Liver (tissue), 9 donors: ENCODE results near the gene SLC4A7. TPM values are rescaled to one million over a fixed set of nuclear protein-coding genes. Genes with fewer than 3 reads are reported as not detected.

Experiments used
- DNase-seq: peaks from one replicate; pipeline ENCODE4 v3.0.0-alpha.2; 2017; ENCODE audit warnings: low spot score
- H3K27ac ChIP-seq, 2 donors: one replicate each; pipeline ENCODE4 v1.7.0; 2013; ENCODE audit warnings: inconsistent platforms in 2 of 2, low read length in 2 of 2, control low read depth in 1 of 2, low read depth in 1 of 2, mild to moderate bottlenecking in 1 of 2
- H3K27me3 ChIP-seq, 4 donors: one replicate each; pipeline versions ENCODE4 v1.6.1 to v1.7.0; 2013; ENCODE audit warnings: low read length in 3 of 4, inconsistent platforms in 1 of 4, mild to moderate bottlenecking in 1 of 4, moderate library complexity in 1 of 4; ENCODE audit not compliant: control insufficient read depth in 4 of 4, insufficient read depth in 4 of 4
- H3K36me3 ChIP-seq, 4 donors: one replicate each; pipeline versions ENCODE4 v1.6.1 to v1.7.0; 2013; ENCODE audit warnings: low read length in 3 of 4, mild to moderate bottlenecking in 3 of 4, low read depth in 1 of 4, moderate library complexity in 1 of 4; ENCODE audit not compliant: control insufficient read depth in 4 of 4, insufficient read depth in 3 of 4
- H3K4me1 ChIP-seq, 4 donors: one replicate each; pipeline versions ENCODE4 v1.6.1 to v1.7.0; 2013; ENCODE audit warnings: low read length in 3 of 4, mild to moderate bottlenecking in 3 of 4, moderate library complexity in 1 of 4; ENCODE audit not compliant: control insufficient read depth in 4 of 4, insufficient read depth in 4 of 4
- H3K4me3 ChIP-seq, 3 donors: one replicate each; pipeline versions ENCODE4 v1.6.1 to v1.7.0; 2013; ENCODE audit warnings: low read length in 3 of 3, control low read depth in 1 of 3, low read depth in 1 of 3, mild to moderate bottlenecking in 1 of 3
- H3K9ac ChIP-seq, 2 donors: one replicate each; pipeline ENCODE4 v1.7.0; 2013; ENCODE audit warnings: low read length in 2 of 2, mild to moderate bottlenecking in 2 of 2, moderate library complexity in 2 of 2, control low read depth in 1 of 2, low read depth in 1 of 2
- H3K9me3 ChIP-seq, 4 donors: one replicate each; pipeline versions ENCODE4 v1.6.1 to v1.7.0; 2013; ENCODE audit warnings: low read length in 3 of 4; ENCODE audit not compliant: control insufficient read depth in 4 of 4
- ATF3 ChIP-seq: IDR thresholded peaks from 2 replicates; pipeline ENCODE4 v1.6.1; 2016; ENCODE audit warnings: antibody characterized with exemption
- CTCF ChIP-seq: fragments of 150-350 bp; IDR thresholded peaks from 2 replicates; pipeline ENCODE4 v1.5.1; 2017; ENCODE audit warnings: improper control_type of control experiment, low read depth, low read length; ENCODE audit not compliant: missing input control
- EGR1 ChIP-seq, 2 donors: IDR thresholded peaks; 2 replicates each; pipeline ENCODE4 v1.6.1; 2016 to 2018; ENCODE audit warnings: antibody characterized with exemption in 2 of 2, low read depth in 2 of 2
- FOXA1 ChIP-seq: IDR thresholded peaks from 2 replicates; pipeline ENCODE4 v1.6.1; 2016; ENCODE audit warnings: antibody characterized with exemption
- FOXA2 ChIP-seq: IDR thresholded peaks from 2 replicates; pipeline ENCODE4 v1.6.1; 2016; ENCODE audit warnings: antibody characterized with exemption
- GABPA ChIP-seq, 2 donors: IDR thresholded peaks in 1 of 2; conservative IDR thresholded peaks in 1 of 2; 2 replicates each; pipeline ENCODE4 v1.6.1; 2016; ENCODE audit warnings: antibody characterized with exemption in 2 of 2, mild to moderate bottlenecking in 1 of 2, moderate library complexity in 1 of 2
- HNF4A ChIP-seq, 2 donors: conservative IDR thresholded peaks; 2 replicates each; pipeline ENCODE4 v1.6.1; 2016; ENCODE audit warnings: antibody characterized with exemption in 2 of 2, mild to moderate bottlenecking in 2 of 2
- JUND ChIP-seq, 2 donors: IDR thresholded peaks; 2 replicates each; pipeline ENCODE4 v1.6.1; 2016; ENCODE audit warnings: antibody characterized with exemption in 2 of 2
- MAX ChIP-seq: IDR thresholded peaks from 2 replicates; pipeline ENCODE4 v1.6.1; 2016; ENCODE audit warnings: antibody characterized with exemption
- NR2F2 ChIP-seq: IDR thresholded peaks from 2 replicates; pipeline ENCODE4 v1.6.1; 2016; ENCODE audit warnings: antibody characterized with exemption
- RAD21 ChIP-seq, 2 donors: IDR thresholded peaks; 2 replicates each; pipeline ENCODE4 v1.6.1; 2016; ENCODE audit warnings: antibody characterized with exemption in 2 of 2, mild to moderate bottlenecking in 2 of 2
- REST ChIP-seq: IDR thresholded peaks from 2 replicates; pipeline ENCODE4 v1.6.1; 2016; ENCODE audit warnings: antibody characterized with exemption, mild to moderate bottlenecking
- RXRA ChIP-seq, 2 donors: IDR thresholded peaks; 2 replicates each; pipeline ENCODE4 v1.6.1; 2017 to 2018; ENCODE audit warnings: antibody characterized with exemption in 2 of 2, mild to moderate bottlenecking in 1 of 2
- SP1 ChIP-seq: IDR thresholded peaks from 2 replicates; pipeline ENCODE4 v1.6.1; 2018; ENCODE audit warnings: antibody characterized with exemption, mild to moderate bottlenecking
- TAF1 ChIP-seq: conservative IDR thresholded peaks from 2 replicates; pipeline ENCODE4 v1.6.1; 2016; ENCODE audit warnings: antibody characterized with exemption, mild to moderate bottlenecking
- YY1 ChIP-seq: IDR thresholded peaks from 2 replicates; pipeline ENCODE4 v1.6.1; 2016; ENCODE audit warnings: antibody characterized with exemption, mild to moderate bottlenecking
- ZBTB33 ChIP-seq: IDR thresholded peaks from 2 replicates; pipeline ENCODE4 v1.6.1; 2016; ENCODE audit warnings: antibody characterized with exemption
- WGBS: extraction: QIAGEN DNeasy Blood & Tissue Kit; methylation state at CpG from one replicate; pipeline ENCODE4 v1.1.7; 2013; 5-methylcytosine and 5-hydroxymethylcytosine counted together
- polyA plus RNA-seq, 2 donors: library from polyadenylated mRNA; stranded (reverse) in 1 of 2; unstranded in 1 of 2; fragments of 200-250 nt in 1 of 2; fragments of >200 nt in 1 of 2; fragmentation: Nextera tagmentation in 1 of 2; extraction: Ambion mirVana in 1 of 2; gene quantifications; one replicate each; pipeline versions ENCODE4 v1.2.1 to v1.2.3, GENCODE V29; 2013 to 2015
- total RNA-seq, 2 donors: library from RNA; depleted of rRNA; stranded (reverse); fragments of >200 nt; gene quantifications; one replicate each; pipeline ENCODE4 v1.2.3, GENCODE V29; 2014
- donor health status: healthy.
- donor health status: healthy.
- donor health status: healthy.
- donor health status: healthy.
- donor health status: healthy.

The SLC4A7 gene
- total and polyA plus RNA-seq, 4 donors, result 0.76 to 9.8 (median 4.1) TPM

GRCh38 chr3:27468283-27468886 lies 15.8 kb downstream of the SLC4A7 start (continued):
- TF ChIP-seq JUND (IDR thresholded peaks at IDR 0.05) (no peak), SP1 (no peak), RAD21 (IDR thresholded peaks at IDR 0.05) (no peak), YY1 (no peak), EGR1 (IDR thresholded peaks at IDR 0.05; ENCODE audit: low read depth in 2 of 2) (no peak), MAX (no peak), RXRA (IDR thresholded peaks at IDR 0.05) (no peak)

GRCh38 chr3:27467545-27467944 lies 16.6 kb downstream of the SLC4A7 start:
- H3K9me3 ChIP-seq, result no peaks in the 10 kb centered on the region
- no peak overlapping the region for H3K4me3 ChIP-seq
- peaks cover 0 to 3% (median 0%) of the 10 kb centered on the region in 4 donors for H3K4me1 ChIP-seq
- WGBS, result 20% methylated on average over 3 of the region's 3 CpGs
- no peak overlapping the region for H3K27ac ChIP-seq
- TF ChIP-seq TAF1 (no peak), CTCF (peak; percentile 64), FOXA2 (no peak), GABPA (IDR thresholded peaks at IDR 0.05 in 1 of 2, conservative IDR thresholded peaks at IDR 0.05 in 1 of 2) (no peak), RAD21 (IDR thresholded peaks at IDR 0.05) (peak; percentile 93 to 94), MAX (no peak), NR2F2 (no peak), YY1 (peak; percentile 72), FOXA1 (no peak), REST (no peak)
- no peaks in the 10 kb centered on the region for H3K27me3 ChIP-seq
- no peak for DNase-seq
- no peaks in the 10 kb centered on the region for H3K36me3 ChIP-seq
- peak overlapping the region in 1 of 2 donors; percentile 66 for H3K9ac ChIP-seq

GRCh38 chr3:27464646-27465045 lies 19.5 kb downstream of the SLC4A7 start:
- 98% methylated on average over 19 of the region's 19 CpGs for WGBS
- Histone ChIP-seq H3K27ac (no peak overlapping the region), H3K4me3 (no peak overlapping the region), H3K36me3 (no peaks in the 10 kb centered on the region), H3K9me3 (no peaks in the 10 kb centered on the region), H3K4me1 (peaks cover 0 to 3% (median 0%) of the 10 kb centered on the region in 4 donors), H3K9ac (no peak overlapping the region), H3K27me3 (no peaks in the 10 kb centered on the region)
- DNase-seq, result no peak
- no peak for TF ChIP-seq TAF1
- no peak for TF ChIP-seq ATF3
- no peak for TF ChIP-seq GABPA (IDR thresholded peaks at IDR 0.05 in 1 of 2, conservative IDR thresholded peaks at IDR 0.05 in 1 of 2)
- TF ChIP-seq REST, result no peak
- no peak for TF ChIP-seq HNF4A (conservative IDR thresholded peaks at IDR 0.05)
- TF ChIP-seq SP1, result no peak
- TF ChIP-seq NR2F2, result no peak
- TF ChIP-seq FOXA1, result no peak
- no peak for TF ChIP-seq EGR1 (IDR thresholded peaks at IDR 0.05; ENCODE audit: low read depth in 2 of 2)
- no peak for TF ChIP-seq JUND (IDR thresholded peaks at IDR 0.05)
- TF ChIP-seq ZBTB33, result no peak
- TF ChIP-seq MAX, result no peak
